AML-193 (cell line): Measurements from ENCODE around the gene KRTAP6-2.

Experiments used
- DNase-seq, 2 experiments: peaks; one replicate each; lab custom pipeline; 2025; lab: John Stamatoyannopoulos, UW

Gene KRTAP6-2, protein sequence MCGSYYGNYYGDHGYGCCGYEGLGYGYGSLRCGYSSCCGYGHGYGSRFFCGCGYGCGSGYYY

DNA sequence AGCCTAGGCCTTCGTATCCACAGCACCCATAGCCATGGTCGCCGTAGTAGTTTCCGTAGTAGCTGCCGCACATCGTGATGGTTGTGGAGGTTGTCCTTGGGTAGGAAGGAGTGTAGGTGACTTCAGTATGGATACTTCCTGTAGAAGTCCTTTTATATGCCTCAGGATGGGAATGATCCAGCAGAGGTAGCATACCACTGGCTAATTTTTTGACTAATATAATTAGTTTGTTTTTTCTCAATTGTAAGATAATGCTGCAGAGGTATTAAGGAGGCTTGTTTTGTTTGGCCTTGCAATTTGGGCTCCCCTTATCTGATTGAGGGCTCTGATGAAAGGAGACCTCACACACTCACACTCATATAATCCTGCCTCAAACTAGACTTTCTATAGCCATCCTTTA is at the start of gene KRTAP6-2:
TSS of gene KRTAP6-2 (minus strand) at position 101 of the 400 bp plus-strand sequence. CDS start at position 73, 28 bp downstream.
- DNase-seq: no peak

- no peak for DNase-seq
Measured at GRCh38 chr21:30646904-30647414, 48.3 kb upstream of the KRTAP6-2 start.

DNA sequence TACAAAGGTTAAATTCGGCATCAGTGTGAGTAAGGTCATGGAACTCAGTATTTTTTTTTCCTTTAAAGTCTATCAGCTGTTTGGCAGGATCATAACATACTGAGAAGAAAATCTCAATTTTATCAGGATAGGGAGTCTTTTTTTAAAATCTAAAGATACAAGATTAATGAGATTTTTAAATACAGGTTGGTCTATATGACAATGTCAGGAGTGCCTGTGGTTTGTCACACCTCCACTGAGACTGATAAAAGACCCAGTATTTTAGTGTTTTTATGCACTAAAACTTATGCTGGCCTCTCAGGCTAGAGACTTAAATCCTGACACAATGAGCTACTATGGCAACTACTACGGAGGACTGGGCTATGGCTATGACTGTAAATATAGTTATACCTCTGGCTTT is 43.9 kb upstream of the KRTAP6-2 start, which contains the start of gene KRTAP20-3:
TSS of gene KRTAP20-3 (plus strand) at position 301 of the 400 bp plus-strand sequence.
- DNase-seq: no peak

DNA sequence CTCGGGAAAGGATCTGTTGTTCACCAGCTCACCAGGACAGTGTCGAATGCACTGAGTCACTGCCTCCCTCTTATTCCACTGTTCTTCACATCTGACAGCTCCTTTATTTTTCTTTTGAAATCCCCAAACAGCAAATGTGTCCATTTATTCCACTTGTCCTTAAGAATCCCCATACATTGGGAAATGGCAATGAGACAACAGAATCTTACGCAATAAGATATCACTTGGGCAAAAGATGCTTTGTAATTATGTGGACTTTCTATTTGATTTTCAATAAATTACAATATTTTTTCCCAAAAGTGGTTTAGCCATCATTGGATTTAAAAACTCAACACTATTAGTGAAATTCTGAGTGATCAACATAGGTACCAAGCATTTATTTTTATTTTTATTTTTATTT is 40.0 kb upstream of the KRTAP6-2 start:
- DNase-seq: no peak

- DNase-seq: no peak
Measured at GRCh38 chr21:30634906-30635305, 36.2 kb upstream of the KRTAP6-2 start, which contains the start of gene KRTAP20-2. KRTAP20-2 (plus strand) TSS chr21:30635206; CDS start chr21:30635264, 58 bp downstream.

DNA sequence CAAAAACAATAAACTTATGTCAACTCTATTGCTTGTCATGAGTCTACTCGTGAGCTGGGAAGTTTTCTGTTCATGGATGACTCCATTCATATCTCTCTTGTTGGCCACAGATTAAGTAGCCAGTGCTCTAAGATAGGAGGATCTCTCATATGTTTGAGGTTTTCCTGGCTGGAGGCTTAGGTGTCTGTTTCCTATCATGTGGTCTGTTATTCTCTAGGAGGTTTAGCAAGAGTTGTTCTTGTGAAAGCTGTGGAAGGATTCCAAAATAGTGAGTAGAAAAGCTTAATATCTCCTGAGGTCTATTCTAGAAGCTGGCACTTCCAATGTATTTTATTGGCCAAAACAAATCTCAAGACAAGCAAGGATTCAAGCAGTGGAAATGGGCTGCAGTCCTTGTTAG is 30.5 kb upstream of the KRTAP6-2 start:
- no peak for DNase-seq

- no peak for DNase-seq
Measured at GRCh38 chr21:30628109-30628508, 29.4 kb upstream of the KRTAP6-2 start.

DNA sequence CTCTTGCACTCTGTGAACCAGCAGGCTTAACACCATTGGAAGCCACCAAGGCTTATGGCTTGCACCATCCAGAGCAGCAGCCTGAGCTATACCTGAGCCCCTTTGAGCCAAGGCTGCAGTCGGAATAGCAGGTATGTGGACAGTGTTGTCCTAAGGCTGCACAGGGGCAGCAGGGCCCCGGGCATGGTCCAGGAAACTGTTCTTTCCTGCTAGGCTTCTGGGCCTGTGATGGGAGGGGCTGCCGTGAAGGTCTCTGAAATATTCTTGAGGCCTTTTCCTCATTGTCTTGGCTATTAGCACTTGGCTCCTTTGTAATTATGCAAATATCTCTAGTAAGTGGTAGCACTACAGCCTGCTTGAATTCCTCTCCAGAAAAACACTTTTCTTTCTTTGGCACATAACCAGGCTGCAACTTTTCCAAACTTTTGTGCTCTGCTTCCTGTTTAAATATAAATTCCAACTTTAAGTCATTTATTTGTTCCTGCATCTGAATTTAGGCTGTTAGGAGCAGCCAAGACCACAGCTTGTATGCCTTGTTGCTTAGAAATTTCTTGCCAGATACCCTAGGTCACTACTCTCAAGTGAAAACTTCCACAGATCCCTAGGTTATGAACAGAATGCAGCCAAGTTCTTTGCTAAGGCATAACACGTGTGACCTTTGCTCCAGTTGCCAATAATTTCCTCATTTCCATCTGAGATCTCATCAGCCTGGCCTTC is 26.9 kb upstream of the KRTAP6-2 start:
- DNase-seq: no peak

GRCh38 chr21:30623362-30623761 is 24.7 kb upstream of the KRTAP6-2 start:
- no peak for DNase-seq

- no peak for DNase-seq
Measured at GRCh38 chr21:30620522-30620921, 21.8 kb upstream of the KRTAP6-2 start, which contains the start of gene KRTAP20-4. KRTAP20-4 (plus strand) TSS chr21:30620627.

- DNase-seq: no peak
Measured at GRCh38 chr21:30620080-30620479, 21.4 kb upstream of the KRTAP6-2 start.

DNA sequence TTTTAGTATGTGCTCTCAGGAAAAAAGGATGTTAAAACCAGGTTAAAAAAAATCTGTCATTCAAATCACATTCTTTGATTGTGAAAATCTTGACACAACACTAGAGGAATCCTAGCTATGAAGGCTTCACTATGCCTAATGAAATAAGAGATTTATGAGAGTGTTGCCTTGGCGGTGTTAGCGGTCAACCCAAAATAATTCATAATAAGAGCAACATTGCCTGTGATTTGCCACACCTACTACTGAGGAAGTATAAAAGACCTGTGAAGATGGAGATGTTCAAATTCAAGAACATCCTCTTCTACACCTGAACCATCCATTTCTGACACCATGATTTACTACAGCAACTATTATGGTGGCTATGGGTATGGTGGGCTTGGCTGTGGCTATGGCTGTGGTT is 17.4 kb upstream of the KRTAP6-2 start, which contains the start of gene KRTAP20-1:
TSS of gene KRTAP20-1 (plus strand) at position 301 of the 400 bp plus-strand sequence. CDS start at position 331, 30 bp downstream.
- no peak for DNase-seq

GRCh38 chr21:30615199-30615598 is 16.5 kb upstream of the KRTAP6-2 start:
- no peak for DNase-seq

- DNase-seq: no peak
Measured at GRCh38 chr21:30613836-30614235, 15.1 kb upstream of the KRTAP6-2 start, which contains the start of gene KRTAP6-1. KRTAP6-1 (minus strand) TSS chr21:30613930; CDS start chr21:30613904, 26 bp downstream.

DNA sequence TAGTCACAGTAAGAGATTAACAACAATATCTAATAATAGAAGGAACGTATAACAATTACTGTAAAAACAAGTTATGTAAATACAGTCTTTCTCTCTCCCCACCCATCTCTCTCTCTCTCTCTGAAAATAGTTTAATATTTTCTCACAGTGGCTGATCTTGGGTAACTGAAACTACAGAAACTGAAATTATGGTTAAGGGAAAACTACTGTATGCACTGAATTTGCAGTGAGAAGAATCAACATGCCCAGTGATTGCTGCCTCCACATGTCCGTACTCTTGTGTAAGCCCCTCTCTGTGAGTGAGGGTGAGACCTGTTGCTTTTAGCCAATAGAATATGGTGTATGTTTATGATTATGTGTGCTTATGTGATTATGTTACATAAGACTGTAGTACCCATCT is 13.4 kb upstream of the KRTAP6-2 start:
- no peak for DNase-seq

DNA sequence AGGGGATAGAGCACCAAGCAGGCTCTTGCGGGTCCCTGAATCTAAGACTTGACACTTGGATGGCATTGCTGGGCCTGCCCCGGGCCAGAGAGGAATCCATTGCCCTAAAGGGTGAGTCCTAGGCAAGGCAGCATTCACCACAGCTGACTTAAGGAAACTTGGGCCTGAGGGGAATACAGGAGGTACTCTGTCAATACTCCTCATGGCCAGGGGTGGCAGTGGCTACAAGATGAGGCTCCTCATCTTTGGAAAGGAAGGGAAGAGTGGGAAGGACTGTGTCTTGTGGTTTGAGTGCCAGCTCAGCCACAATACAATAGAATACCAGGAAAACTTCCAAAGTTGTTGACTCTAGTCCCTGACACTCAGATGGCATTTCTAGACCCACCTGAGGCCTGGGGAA is 7.3 kb upstream of the KRTAP6-2 start:
- DNase-seq: no peak

GRCh38 chr21:30600787-30601186 is 2.1 kb upstream of the KRTAP6-2 start, which contains the start of gene KRTAP22-1:
KRTAP22-1 (plus strand) TSS chr21:30601087.
- DNase-seq: no peak

GRCh38 chr21:30592140-30592539 is 6.6 kb downstream of the KRTAP6-2 start, which contains the start of gene KRTAP6-3:
KRTAP6-3 (plus strand) TSS chr21:30592440; CDS start chr21:30592446, 6 bp downstream.
- DNase-seq: no peak

- DNase-seq: no peak
Measured at GRCh38 chr21:30590297-30590696, 8.4 kb downstream of the KRTAP6-2 start, which contains the start of gene KRTAP22-2. KRTAP22-2 (minus strand) TSS chr21:30590397.

DNA sequence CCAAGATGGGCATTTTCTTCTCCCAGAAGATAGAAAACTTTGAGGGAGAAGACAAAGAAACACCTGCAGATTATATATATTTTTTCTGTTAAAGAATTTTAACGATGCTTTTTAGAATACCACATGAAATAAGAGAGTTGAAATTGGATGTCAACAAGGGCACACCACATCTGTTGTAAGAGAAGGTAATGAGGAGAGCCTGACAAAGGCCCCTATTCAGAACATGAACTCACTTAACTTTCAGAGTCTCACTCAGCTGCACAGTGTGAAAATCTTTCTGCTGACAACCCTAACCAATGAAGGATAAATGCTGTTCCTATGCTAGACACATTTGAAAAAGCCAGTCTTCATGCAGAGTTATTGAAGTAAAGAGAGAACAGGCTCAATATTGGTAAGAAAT is 15.8 kb downstream of the KRTAP6-2 start:
- no peak for DNase-seq

DNA sequence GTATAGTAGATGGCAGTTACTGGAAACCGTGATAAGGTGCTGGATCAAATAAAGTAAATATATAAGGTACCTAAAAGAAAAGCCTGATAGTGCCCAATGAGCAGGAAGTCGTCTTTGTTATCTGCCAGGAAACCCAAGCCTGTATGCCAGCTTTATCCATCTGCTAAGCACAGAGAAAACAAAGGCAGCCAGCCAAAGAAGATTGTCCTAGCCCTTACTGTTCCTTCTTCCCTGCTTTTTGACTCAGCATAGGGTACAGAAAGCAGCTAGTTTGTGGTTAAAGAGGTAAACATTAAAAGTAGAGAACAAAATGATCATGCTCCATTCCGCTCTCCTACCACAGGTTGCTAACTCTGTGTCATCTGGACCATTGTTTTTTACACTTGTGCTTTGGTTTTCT is 18.6 kb downstream of the KRTAP6-2 start:
- no peak for DNase-seq

DNA sequence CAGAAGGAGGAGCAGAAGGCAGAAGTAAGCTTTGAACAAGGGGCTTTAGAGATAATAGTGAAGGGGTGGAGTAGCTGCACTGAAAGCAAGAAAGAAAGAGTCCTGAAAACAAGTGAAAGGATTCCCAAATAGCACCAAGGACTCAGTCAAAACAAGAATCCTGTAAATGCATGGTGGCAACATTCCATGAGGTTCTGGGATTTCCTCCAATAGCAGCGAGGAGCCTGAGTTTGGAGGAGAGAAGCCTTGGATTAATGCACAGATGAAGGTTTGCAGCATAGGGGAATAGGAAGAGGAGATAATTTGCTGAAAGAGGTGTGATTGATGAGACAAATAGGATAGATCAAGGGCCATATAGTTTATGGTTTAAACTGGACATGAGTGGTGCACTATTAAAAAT is 19.4 kb downstream of the KRTAP6-2 start:
- DNase-seq: no peak

DNA sequence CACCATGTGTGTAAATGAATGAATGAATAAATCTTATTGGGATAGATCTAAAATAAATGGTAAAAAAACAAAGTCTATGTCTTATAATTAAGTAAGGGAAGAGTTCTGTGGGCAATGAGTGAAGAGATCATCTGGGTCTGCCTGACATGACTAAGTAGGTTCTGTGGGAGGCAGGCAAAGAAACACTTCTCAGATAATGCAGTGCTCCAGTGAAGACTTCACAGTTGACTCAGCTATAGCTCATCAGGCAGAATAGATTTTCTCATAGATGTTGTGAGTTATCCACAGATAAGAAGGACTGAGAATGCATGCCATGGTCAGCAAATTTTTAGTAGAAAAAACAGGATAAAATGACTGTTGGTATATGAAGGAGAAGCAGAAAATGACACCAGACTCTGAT is 20.9 kb downstream of the KRTAP6-2 start:
- no peak for DNase-seq
